ENCODE measurements around the gene CHAD. TPM values are rescaled to one million over a fixed set of nuclear protein-coding genes. Genes with fewer than 3 reads are reported as not detected.

CHAD gene
- total RNA-seq, 1 donor from 2014 or later, result 0.30 TPM

DNA sequence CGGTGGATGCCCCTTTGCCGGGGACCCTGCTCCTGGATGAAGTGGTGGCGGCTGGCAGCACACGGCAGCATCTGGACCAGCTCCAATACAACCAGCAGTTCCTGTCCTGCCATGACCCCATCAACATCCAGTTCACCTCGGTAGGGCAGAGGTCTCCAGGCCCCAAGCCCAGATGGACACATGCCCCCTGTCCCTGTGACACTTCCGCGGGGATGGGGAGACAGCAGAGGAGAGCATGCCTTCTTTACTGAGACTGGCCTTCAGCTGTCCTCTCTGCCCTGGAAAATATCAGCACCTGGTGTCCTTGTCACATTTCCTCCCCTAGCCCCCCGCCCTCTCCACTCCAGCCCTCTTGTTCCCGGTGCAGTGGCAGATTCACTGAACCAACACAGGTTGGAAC, 6.2 kb downstream of the CHAD start:
- intact Hi-C loops (cut with DNase I), result no loop called here
- no peak for DNase-seq (ENCODE audit: low spot score)

DNA sequence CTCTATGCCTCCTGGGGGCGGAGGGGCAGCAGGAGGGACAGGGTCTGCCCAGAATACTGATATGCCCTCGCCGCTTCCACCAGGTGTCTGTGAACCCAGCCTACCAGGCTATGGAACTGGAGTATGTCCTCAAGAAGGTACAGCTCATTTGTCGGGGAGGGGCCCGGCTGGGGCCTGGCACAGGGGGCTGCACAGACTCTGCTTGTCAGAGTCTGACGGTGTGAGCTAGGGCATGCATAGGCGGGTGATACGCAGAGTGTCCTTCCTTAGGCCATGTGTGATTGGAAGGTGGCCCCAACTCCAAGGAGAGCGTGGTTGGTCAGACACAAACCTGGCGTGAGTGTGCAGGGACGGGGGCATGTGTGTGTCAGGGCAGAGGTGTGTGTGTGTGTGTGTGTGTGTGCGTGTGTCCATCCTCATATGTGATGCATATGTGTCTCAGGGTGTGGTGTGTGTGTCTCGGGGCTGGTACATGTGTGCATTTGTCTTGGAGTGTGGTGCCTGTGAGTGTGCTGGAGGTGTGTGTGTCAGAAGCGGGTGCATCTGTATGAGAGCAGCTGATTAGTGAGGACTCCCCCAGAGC, 7.0 kb downstream of the CHAD start:
- DNase-seq (ENCODE audit: low spot score), result no peak
- intact Hi-C loops (cut with DNase I), result no loop called here

GRCh38 chr17:50460831-50461526, 7.7 kb downstream of the CHAD start:
- DNase-seq (ENCODE audit: low spot score), result no peak
- intact Hi-C loops (cut with DNase I), result no loop called here

DNA sequence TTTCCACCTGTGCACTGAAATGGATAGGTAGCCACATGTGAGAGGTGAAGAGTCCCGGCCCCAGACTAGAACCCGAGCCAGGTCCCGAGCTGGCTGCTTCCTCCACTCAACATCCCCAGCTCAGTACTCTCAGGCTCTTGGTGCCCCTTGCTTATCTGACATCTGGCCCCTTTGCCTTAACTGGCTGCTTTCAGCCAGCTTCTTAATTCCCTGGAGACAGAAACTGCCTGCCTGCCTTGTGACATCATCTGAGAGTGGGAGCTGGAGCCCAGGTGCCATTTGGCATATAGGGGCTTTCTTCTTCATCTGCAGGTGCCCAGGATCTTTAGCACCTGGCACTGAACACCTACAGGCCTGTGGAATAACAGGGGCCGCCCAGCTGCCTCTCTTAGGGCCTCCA, 8.9 kb downstream of the CHAD start:
- DNase-seq (ENCODE audit: low spot score), result no peak
- intact Hi-C loops (cut with DNase I), result no loop called here

- intact Hi-C loops (cut with DNase I), result no loop called here
- no peak for DNase-seq (ENCODE audit: low spot score)
Observed at GRCh38 chr17:50458701-50459676, 9.7 kb downstream of the CHAD start.

GRCh38 chr17:50458270-50458669, 10.4 kb downstream of the CHAD start:
- intact Hi-C loops (cut with DNase I), result no loop called here
- no peak for DNase-seq (ENCODE audit: low spot score)

DNA sequence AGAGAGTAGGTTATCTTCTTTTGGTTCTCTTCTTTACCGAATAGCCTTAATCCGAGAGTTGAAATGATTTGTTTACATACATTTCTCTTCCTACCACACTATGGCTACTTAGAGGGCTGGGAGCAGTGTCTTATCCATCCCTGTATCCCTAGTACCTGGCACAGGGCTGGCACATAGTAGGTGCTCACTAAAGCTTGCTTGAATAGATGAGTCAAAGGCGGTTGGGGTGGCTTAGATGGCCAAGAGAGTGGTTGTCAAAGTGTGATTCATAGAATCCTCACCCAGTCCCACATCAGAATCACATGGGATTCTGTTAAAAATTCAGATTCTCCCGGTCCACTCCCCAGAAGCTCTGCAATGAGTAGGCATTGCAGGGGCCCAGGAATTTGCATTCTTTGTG, 11.1 kb downstream of the CHAD start:
- intact Hi-C loops (cut with DNase I), result no loop called here
- DNase-seq (ENCODE audit: low spot score), result no peak

DNA sequence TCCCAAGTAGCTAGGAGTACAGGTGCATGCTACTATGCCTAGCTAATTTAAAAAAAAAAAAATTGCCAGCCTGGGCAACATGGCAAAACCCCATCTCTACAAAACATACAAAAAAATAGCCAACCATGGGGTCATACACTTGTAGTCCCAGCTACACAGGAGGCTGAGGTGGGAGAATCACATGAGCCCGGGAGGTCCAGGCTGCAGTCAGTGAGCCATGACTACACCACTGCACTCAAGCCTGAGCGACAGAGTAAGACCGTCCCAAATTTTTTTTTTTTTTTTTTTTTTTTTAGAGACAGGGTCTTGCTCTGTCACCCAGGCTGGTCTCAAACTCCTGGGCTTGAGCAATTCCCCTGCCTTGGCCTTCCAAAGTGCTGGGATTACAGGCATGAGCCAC, 14.8 kb downstream of the CHAD start:
- intact Hi-C loops (cut with DNase I), result no loop called here

DNA sequence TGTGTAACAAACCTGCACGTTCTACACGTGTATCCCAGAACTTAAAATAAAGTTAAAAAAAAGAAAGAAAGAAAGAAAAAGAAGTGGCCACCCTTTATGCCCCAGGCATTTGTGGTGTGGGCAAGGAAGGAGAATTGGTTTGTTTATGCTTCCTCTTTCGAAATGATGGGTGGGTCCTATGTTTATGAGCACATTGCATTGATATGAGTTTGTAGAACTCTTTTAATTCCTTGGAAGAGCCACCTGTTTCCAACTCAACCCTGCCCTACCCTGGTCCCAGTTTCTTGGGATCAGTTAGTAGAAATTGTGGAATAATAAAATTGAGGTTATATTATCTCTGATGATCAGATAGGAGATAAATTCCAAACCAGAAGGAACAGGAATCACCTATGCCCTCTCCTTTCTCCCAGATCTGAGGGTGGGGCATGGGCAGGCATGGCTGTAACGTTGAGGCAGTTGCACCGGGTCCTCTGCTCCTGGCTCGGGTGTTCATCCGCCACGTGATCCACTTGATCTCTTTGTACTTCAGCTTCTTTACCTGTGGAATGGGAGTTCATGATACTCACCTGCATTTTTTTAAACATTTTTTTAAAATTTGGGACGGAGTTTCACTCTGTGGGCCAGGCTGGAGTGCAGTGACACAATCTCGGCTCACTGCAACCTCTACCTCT, 15.9 kb downstream of the CHAD start:
- no peak for DNase-seq (ENCODE audit: low spot score)
- intact Hi-C loops (cut with DNase I), result no loop called here

More for the DNA sequence above, 14.8 kb downstream of the CHAD start:
- DNase-seq (ENCODE audit: low spot score), result no peak

DNA sequence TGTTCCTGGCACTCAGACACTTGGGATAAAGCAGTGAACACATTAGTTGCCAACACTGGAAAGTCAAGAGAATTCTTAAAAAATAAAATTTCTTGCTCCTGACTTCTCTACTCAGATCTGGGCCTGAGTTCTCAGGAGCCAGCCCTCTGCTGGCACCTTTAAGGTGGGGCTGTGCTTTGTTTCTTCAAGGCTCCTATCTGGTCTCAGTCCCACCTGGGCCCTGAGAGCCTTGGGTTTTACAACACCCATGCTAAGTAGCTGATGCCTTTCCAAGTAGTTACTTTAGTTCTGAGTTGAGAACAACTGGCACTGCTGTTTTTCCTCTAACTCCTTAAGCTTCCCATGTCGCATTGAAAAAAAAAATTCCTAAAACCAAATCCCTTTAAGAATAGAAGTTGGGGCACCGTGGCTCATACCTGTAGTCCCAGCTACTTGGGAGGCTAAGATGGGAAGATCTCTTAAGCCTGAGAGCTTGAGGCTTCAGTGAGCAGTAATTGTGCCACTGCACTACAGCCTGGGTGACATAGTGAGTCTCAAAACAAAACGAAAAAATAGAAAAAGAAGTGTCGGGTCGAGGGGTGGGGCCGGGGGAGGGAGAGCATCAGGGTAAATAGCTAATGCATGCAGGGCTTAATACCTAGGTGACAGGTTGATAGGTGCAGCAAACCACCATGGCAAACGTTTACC, 16.6 kb downstream of the CHAD start:
- intact Hi-C loops (cut with DNase I), result no loop called here
- no peak for DNase-seq (ENCODE audit: low spot score)

GRCh38 chr17:50448643-50449042, 20.0 kb downstream of the CHAD start:
- DNase-seq (ENCODE audit: low spot score), result no peak
- intact Hi-C loops (cut with DNase I), result no loop called here

DNA sequence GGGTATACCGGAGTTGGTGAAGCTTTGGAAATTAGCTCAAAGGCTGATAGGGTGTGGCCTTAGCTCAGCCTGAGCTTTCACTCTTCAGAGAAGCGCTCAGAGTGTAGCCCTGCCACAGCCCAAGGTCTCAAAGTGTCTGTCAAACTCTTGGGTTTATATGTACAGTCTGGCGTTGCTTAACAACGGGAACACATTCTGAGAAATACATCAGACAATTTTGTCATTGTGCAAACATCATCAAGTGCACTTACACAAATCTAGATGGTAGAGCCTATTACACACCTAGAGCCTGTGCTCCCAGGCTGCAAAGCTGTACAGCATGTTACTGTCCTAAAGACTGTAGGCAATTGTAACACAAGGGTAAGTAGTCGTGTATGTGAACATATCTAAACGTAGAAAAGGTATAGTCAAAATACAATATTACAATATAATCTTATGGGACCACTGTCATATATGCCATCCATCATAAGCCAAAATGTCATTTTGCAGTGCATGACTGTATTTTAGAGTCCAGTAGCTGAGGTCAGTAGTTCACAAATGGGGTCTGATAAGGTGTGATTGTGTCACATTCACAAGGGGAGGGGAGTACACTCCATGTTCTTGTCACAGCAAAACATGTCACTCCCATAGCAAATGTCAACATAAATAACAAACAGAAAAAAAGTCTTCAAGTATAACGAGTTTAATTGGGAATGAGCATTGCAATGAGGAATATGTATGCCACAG, 20.6 kb downstream of the CHAD start:
- no peak for DNase-seq (ENCODE audit: low spot score)
- intact Hi-C loops (cut with DNase I), result no loop called here

GRCh38 chr17:50445730-50446325, 22.9 kb downstream of the CHAD start:
- intact Hi-C loops (cut with DNase I), result no loop called here

GRCh38 chr17:50444841-50445715, 23.6 kb downstream of the CHAD start:
- intact Hi-C loops (cut with DNase I), result no loop called here
- no peak for DNase-seq (ENCODE audit: low spot score)

More at GRCh38 chr17:50445730-50446325, 22.9 kb downstream of the CHAD start:
- no peak for DNase-seq (ENCODE audit: low spot score)

GRCh38 chr17:50443505-50443974, 25.1 kb downstream of the CHAD start:
- DNase-seq (ENCODE audit: low spot score), result no peak
- intact Hi-C loops (cut with DNase I), result no loop called here

DNA sequence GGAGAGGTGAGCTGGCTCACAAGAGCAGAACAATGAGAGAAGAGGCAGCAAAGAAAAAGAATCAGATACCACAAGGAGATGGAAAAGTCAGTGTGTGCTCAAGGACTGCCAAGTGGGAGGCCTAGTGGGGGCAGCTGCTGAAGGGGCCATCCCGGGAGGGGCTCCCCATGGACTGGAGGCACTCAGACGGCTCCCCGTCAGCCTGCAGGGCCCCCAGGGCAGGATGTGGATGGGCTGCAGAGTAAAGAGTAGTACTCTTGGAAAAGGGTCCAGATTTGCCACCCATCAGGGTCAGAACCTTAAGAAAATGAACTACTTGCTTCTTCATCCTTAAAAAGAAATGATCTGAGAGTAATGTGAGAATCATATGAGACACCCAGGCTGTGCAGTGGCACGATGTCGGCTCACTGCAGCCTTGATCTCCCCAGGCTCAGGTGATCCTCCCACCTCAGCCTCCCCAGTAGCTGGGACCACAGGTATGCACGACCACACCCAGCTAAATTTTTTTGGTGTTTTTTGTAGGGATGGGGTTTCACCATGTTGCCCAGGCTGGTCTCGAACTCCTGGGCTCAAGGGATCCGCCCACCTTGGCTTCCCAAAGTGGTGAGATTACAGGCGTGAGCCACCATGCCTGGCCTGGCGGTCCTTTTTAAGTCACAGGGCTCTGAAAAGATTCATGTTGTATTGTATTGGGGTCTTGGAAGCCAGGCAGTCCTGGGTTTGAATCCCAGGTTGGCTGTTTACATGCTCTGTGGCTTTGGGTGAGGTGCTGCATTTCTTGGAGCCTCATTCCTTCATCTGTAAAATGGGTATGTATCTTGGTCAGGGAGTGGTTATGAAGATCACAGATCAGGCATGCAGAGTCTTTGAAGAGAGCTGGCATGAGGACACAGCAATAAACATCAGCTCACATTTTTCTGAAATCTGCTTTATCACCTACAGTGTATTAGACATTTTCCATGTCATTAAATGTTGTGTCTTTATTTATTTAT, 27.5 kb downstream of the CHAD start:
- intact Hi-C loops (cut with DNase I), result no loop called here
- DNase-seq (ENCODE audit: low spot score), result no peak
